Caco-2 (cell line): Measurements from ENCODE around the gene PRDM2. TPM values are rescaled to one million over a fixed set of nuclear protein-coding genes. Genes with fewer than 3 reads are reported as not detected.

Source experiments
- BruUV-seq: library from RNA; stranded (reverse); fragments of 400-500 nt; replicated peaks from 2 replicates; lab custom pipeline; 2021; lab: Mats Ljungman, UMichigan
- CTCF ChIA-PET: fragments of 300-600 bp; sonication (Branson Sonifier 250); formaldehyde crosslinking; loops from one replicate; lab custom pipeline; 2022; ENCODE audit warnings: antibody characterized with exemption; lab: Charles Lee
- POLR2A ChIA-PET: fragments of 300-600 bp; sonication (Branson Sonifier 250); formaldehyde crosslinking; loops from one replicate; lab custom pipeline; 2022; ENCODE audit warnings: antibody characterized with exemption; lab: Charles Lee
- DNase-seq, 2 experiments: peaks; one replicate each; pipeline versions ENCODE4 v3.0.0 to v3.0.0-alpha.2; 2020 to 2022
- H3K27me3 ChIP-seq: replicated peaks from 2 replicates; pipeline ENCODE4 v1.6.0; 2011; ENCODE audit warnings: low read length; ENCODE audit not compliant: control insufficient read depth, insufficient read depth
- H3K36me3 ChIP-seq: 2 replicates; pipeline ENCODE4 v1.5.1; 2011; ENCODE audit warnings: low read length; ENCODE audit not compliant: control insufficient read depth, insufficient read depth
- H3K4me1 ChIP-seq: fragments of 250-450 bp; sonication (Bioruptor Pico); 2 replicates; pipeline ENCODE4 v1.5.1; 2020; ENCODE audit warnings: mild to moderate bottlenecking
- H3K4me3 ChIP-seq: 2 replicates; pipeline ENCODE4 v1.5.1; 2011; ENCODE audit warnings: low read depth, mild to moderate bottlenecking, control low read depth, low read length
- H3K9me3 ChIP-seq: fragments of 250-450 bp; sonication (Bioruptor Pico); 2 replicates; pipeline ENCODE4 v1.5.1; 2020; ENCODE audit warnings: mild to moderate bottlenecking, moderate library complexity
- H3K27ac Mint-ChIP-seq: one replicate; pipeline ENCODE4 v1.8.0; 2022; ENCODE audit warnings: mixed read lengths; ENCODE audit not compliant: unreplicated experiment
- H3K27me3 Mint-ChIP-seq: one replicate; pipeline ENCODE4 v1.8.0; 2022; ENCODE audit warnings: mixed read lengths; ENCODE audit not compliant: insufficient read depth, unreplicated experiment
- H3K36me3 Mint-ChIP-seq: one replicate; pipeline ENCODE4 v1.8.0; 2022; ENCODE audit warnings: mild to moderate bottlenecking, mixed read lengths; ENCODE audit not compliant: insufficient read depth, unreplicated experiment
- H3K4me1 Mint-ChIP-seq: one replicate; pipeline ENCODE4 v1.8.0; 2022; ENCODE audit warnings: low read depth, mixed read lengths; ENCODE audit not compliant: unreplicated experiment
- H3K4me3 Mint-ChIP-seq: one replicate; pipeline ENCODE4 v1.8.0; 2022; ENCODE audit warnings: mild to moderate bottlenecking, moderate library complexity, mixed read lengths; ENCODE audit not compliant: unreplicated experiment
- H3K9me3 Mint-ChIP-seq: one replicate; pipeline ENCODE4 v1.8.0; 2022; ENCODE audit warnings: mixed read lengths; ENCODE audit not compliant: unreplicated experiment
- intact Hi-C: fragments of 100-400 bp; cut with micrococcal nuclease; formaldehyde crosslinking; loops from one replicate; pipeline ENCODE4 v1.10.0; 2022; ENCODE audit not compliant: unreplicated experiment
- total RNA-seq: library from RNA; stranded (reverse); gene quantifications from 2 replicates; pipeline ENCODE4 v1.2.3, GENCODE V29; 2022
- TF ChIP-seq, protein P1 (sequence below), 2 experiments: fragments of 200-600 bp in 1 of 2; IDR thresholded peaks; 1 replicate in 1 of 2; 2 replicates in 1 of 2; pipeline versions ENCODE4 v1.5.1 to v1.8.0; 2011 to 2022; ENCODE audit warnings: antibody characterized with exemption in 1 of 2, control low read depth in 1 of 2, inconsistent platforms in 1 of 2, low read depth in 1 of 2, low read length in 1 of 2, mild to moderate bottlenecking in 1 of 2, moderate library complexity in 1 of 2; ENCODE audit not compliant: insufficient read depth in 1 of 2, severe bottlenecking in 1 of 2, unreplicated experiment in 1 of 2

Gene PRDM2
- total RNA-seq, 1 experiment from 2014 or later = 32.7 TPM

DNA sequence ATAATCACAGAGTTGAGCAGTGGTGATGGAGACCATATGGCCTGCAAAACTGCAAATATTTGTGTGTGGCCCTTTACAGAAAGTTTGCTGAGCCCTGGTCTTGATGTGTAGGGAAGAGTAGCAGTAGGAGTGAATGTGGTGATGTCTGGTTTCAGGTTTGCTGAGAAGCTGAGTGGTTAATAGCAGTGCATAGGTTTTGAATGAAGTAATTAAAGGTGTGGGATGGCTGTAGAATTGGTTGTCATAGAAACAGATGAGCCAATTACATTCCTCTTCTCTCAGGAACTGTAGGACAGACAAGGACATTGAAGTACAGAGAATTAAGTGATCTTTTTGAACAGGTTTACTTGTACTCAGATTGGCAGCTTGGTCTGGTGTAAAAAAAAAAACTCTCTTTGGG, 37.4 kb downstream of the PRDM2 start:
- Mint-ChIP-seq H3K9me3 (no peaks in the 10 kb centered on the region), H3K27me3 (no peaks in the 10 kb centered on the region), H3K27ac (no peak overlapping the region), H3K4me1 (no peaks in the 10 kb centered on the region), H3K36me3 (no peaks in the 10 kb centered on the region), H3K4me3 (no peak overlapping the region)
- CTCF ChIA-PET = no interaction called here
- POLR2A ChIA-PET = no interaction called here
- TF ChIP-seq, protein P1, sequence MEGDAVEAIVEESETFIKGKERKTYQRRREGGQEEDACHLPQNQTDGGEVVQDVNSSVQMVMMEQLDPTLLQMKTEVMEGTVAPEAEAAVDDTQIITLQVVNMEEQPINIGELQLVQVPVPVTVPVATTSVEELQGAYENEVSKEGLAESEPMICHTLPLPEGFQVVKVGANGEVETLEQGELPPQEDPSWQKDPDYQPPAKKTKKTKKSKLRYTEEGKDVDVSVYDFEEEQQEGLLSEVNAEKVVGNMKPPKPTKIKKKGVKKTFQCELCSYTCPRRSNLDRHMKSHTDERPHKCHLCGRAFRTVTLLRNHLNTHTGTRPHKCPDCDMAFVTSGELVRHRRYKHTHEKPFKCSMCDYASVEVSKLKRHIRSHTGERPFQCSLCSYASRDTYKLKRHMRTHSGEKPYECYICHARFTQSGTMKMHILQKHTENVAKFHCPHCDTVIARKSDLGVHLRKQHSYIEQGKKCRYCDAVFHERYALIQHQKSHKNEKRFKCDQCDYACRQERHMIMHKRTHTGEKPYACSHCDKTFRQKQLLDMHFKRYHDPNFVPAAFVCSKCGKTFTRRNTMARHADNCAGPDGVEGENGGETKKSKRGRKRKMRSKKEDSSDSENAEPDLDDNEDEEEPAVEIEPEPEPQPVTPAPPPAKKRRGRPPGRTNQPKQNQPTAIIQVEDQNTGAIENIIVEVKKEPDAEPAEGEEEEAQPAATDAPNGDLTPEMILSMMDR (IDR thresholded peaks at IDR 0.05; ENCODE audit: insufficient read depth in 1 of 2, low read depth in 1 of 2, low read length in 1 of 2, severe bottlenecking in 1 of 2, unreplicated experiment in 1 of 2) = no peak
- no TSS peak for BruUV-seq
- Histone ChIP-seq H3K27me3 (no peaks in the 10 kb centered on the region), H3K4me3 (no peak overlapping the region), H3K4me1 (no peaks in the 10 kb centered on the region), H3K9me3 (no peaks in the 10 kb centered on the region), H3K36me3 (no peaks in the 10 kb centered on the region)
- intact Hi-C loops = no loop called here
- DNase-seq = no peak

DNA sequence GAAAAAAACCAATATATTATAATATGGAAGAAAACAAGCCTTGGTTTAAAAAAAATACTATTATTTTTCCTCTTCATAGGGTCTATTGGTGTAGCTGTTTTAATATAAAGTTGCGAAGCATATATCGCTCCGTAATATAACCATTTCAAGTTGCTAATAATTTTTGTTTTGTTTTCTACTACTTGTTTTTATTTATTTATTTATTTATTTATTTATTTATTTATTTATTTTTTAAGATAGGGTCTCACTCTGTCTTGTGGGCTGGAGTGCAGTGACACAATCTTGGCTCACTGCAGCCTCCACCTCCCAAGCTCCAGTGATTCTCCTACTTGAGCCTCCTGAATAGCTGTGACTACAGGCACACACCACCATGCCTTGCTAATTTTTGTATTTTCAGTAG, 46.4 kb downstream of the PRDM2 start:
- 0 out of 2 replicates have a peak, but pooled peaks cover 7% of the 10 kb centered on the region for H3K4me1 ChIP-seq
- H3K4me3 Mint-ChIP-seq = no peak overlapping the region
- H3K36me3 ChIP-seq = no peaks in the 10 kb centered on the region
- H3K9me3 Mint-ChIP-seq = no peaks in the 10 kb centered on the region
- no peaks in the 10 kb centered on the region for H3K9me3 ChIP-seq
- H3K27me3 Mint-ChIP-seq = no peaks in the 10 kb centered on the region
- CTCF ChIA-PET = no interaction called here
- POLR2A ChIA-PET = no interaction called here
- no TSS peak for BruUV-seq
- no peaks in the 10 kb centered on the region for H3K4me1 Mint-ChIP-seq
- no peaks in the 10 kb centered on the region for H3K27me3 ChIP-seq
- no peak for DNase-seq
- H3K4me3 ChIP-seq = no peak overlapping the region
- intact Hi-C loops = loop anchor here (5.0 kb wide), 1 partner anchor 44 kb away; the partner anchor contains the start of gene PRDM2
- no peak overlapping the region for H3K27ac Mint-ChIP-seq
- TF ChIP-seq, protein P1 (IDR thresholded peaks at IDR 0.05; ENCODE audit: insufficient read depth in 1 of 2, low read depth in 1 of 2, low read length in 1 of 2, severe bottlenecking in 1 of 2, unreplicated experiment in 1 of 2) = no peak
- peaks cover 16% of the 10 kb centered on the region for H3K36me3 Mint-ChIP-seq

DNA sequence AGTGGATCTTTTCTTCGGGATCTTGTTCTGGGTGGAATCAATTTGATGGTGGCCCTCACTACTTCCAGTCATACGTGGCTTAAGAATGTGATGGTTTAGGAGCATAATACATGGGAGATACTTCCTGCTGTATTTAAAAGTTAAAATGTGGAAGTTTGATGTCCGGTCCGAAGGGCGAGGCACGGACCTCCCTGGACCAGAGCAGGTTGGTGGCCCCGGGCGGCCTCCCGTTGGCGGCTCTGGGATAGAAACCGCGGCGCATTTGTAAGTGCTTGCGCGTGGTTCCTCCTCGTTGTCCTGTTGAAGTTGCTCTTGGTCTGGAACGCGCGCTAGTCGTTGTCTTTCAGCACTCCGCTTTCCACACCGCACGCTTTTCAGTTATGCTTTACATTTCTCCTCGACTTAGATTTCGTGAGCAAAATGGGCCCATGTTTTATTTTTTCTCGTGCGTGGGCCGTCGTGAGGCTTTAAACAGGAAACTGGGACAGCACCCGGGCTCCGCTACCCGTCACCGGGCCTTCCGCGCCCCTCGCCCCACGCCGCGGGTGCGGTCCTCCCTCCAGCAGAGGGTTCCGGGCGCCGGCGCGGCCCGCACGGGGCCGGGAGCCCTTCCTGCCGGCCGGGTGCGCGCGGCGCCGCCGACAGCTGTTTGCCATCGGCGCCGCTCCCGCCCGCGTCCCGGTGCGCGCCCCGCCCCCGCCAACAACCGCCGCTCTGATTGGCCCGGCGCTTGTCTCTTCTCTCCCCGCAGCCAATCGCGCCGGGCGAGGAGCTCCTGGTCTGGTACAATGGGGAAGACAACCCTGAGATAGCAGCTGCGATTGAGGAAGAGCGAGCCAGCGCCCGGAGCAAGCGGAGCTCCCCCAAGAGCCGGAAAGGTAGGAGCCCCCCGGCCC, 48.9 kb downstream of the PRDM2 start:
- H3K4me1 ChIP-seq = 0 out of 2 replicates have a peak, but pooled peaks cover 7% of the 10 kb centered on the region
- ChIA-PET CTCF (interaction anchor here (0.5 to 1.4 kb wide), 4 partner anchors 9 to 217 kb away, joined by 3 to 7 read pairs (median 4); no protein-coding TSS in a partner anchor), POLR2A (interaction anchor here (0.6 to 1.5 kb wide), 8 partner anchors 9 to 1448 kb away, joined by 3 to 18 read pairs (median 4); no protein-coding TSS in a partner anchor)
- no peaks in the 10 kb centered on the region for H3K9me3 Mint-ChIP-seq
- TSS peak; percentile 85 for BruUV-seq
- H3K27me3 ChIP-seq = no peaks in the 10 kb centered on the region
- no peaks in the 10 kb centered on the region for H3K36me3 ChIP-seq
- H3K9me3 ChIP-seq = no peaks in the 10 kb centered on the region
- peaks cover 9% of the 10 kb centered on the region for H3K4me1 Mint-ChIP-seq
- peak overlapping the region; percentile 83 for H3K4me3 ChIP-seq
- TF ChIP-seq, protein P1 (IDR thresholded peaks at IDR 0.05; ENCODE audit: insufficient read depth in 1 of 2, low read depth in 1 of 2, low read length in 1 of 2, severe bottlenecking in 1 of 2, unreplicated experiment in 1 of 2) = peak in 1 of 2 experiments; percentile 2
- peaks cover 16% of the 10 kb centered on the region for H3K36me3 Mint-ChIP-seq
- peak overlapping the region; percentile 84 for H3K27ac Mint-ChIP-seq
- intact Hi-C loops = loop anchor here (1.0 to 5.0 kb wide), 2 partner anchors 10 to 47 kb away; partner anchors contain the start of gene PRDM2
- peak; percentile 94 to 95 for DNase-seq
- H3K4me3 Mint-ChIP-seq = peak overlapping the region; percentile 84
- H3K27me3 Mint-ChIP-seq = no peaks in the 10 kb centered on the region
